ENCODE measurements around the gene AGAP1. TPM values are rescaled to one million over a fixed set of nuclear protein-coding genes. Genes with fewer than 3 reads are reported as not detected.

The AGAP1 gene
- total and polyA plus RNA-seq, 2 donors (not counting 3 experiments of a cell fraction or from before 2014, with no cell fraction given) = 10.2 to 20.9 TPM

- dilution Hi-C loops (cut with MboI; ENCODE audit: extremely low pct_ligation_motif_present, low sequenced_read_pairs) (no loop called here), intact Hi-C loops (cut with micrococcal nuclease) (no loop called here)
- Histone ChIP-seq H3K27ac (ENCODE audit: insufficient read depth, low read depth, low read length) (no peak overlapping the region), H3K9me1 (replicated peaks; ENCODE audit: control insufficient read depth, extremely low read depth, insufficient read depth, low read length) (no peaks in the 10 kb centered on the region), H3K4me2 (ENCODE audit: insufficient read depth, low read length) (peak overlapping the region; percentile 16), H3K4me3 (replicated peaks in 1 of 3; ENCODE audit: insufficient read depth in 1 of 3, low read depth in 1 of 3, low read length in 3 of 3) (no peak overlapping the region), H2AFZ (ENCODE audit: low read depth, low read length) (no peak overlapping the region), H4K20me1 (replicated peaks; ENCODE audit: control insufficient read depth, extremely low read depth, insufficient read depth, low read length) (no peaks in the 10 kb centered on the region), H3K9me3 (replicated peaks; ENCODE audit: control insufficient read depth, insufficient read depth, low read length) (no peaks in the 10 kb centered on the region), H3K36me3 (ENCODE audit: control insufficient read depth in 2 of 2, extremely low read depth in 1 of 2, insufficient read depth in 2 of 2, low read length in 2 of 2) (peaks cover 0 to 1% of the 10 kb centered on the region in 2 experiments), H3K9ac (replicated peaks; ENCODE audit: extremely low read depth, insufficient read depth, low read length) (no peak overlapping the region), H3K79me2 (ENCODE audit: control insufficient read depth, insufficient read depth, low read length) (no peaks in the 10 kb centered on the region), H3K4me1 (ENCODE audit: control insufficient read depth, extremely low read depth, insufficient read depth, low read length) (peaks cover 5% of the 10 kb centered on the region), H3K27me3 (ENCODE audit: control insufficient read depth in 2 of 2, insufficient read depth in 2 of 2, low read length in 2 of 2) (no peaks in the 10 kb centered on the region)
- no TSS peak for BruUV-seq (replicated peaks)
- DNase-seq (ENCODE audit: low read depth, low spot score) (peak; percentile 42), FAIRE-seq (peak; percentile 75)
- TF ChIP-seq EZH2 (IDR thresholded peaks at IDR 0.05; ENCODE audit: borderline replicate concordance, low read depth, low read length, severe bottlenecking) = no peak
- TF ChIP-seq CTCF (IDR thresholded peaks at IDR 0.05; ENCODE audit: extremely low read depth in 1 of 2, insufficient read depth in 1 of 2, low read depth in 1 of 2, low read length in 2 of 2) = no peak
- TF ChIP-seq POLR2AphosphoS5 (IDR thresholded peaks at IDR 0.05; ENCODE audit: insufficient read depth, low read depth, low read length) = no peak
- TF ChIP-seq MAX (IDR thresholded peaks at IDR 0.05; ENCODE audit: insufficient read depth, insufficient read length) = no peak
- TF ChIP-seq JUN (IDR thresholded peaks at IDR 0.05; ENCODE audit: borderline replicate concordance, insufficient read depth, insufficient read length, low read depth) = peak; percentile 23
- TF ChIP-seq MYC (IDR thresholded peaks at IDR 0.05; ENCODE audit: low read depth, low read length) = no peak
- TF ChIP-seq POLR2A (IDR thresholded peaks at IDR 0.05; ENCODE audit: low read depth, low read length) = no peak
- no peak for TF ChIP-seq GATA2 (IDR thresholded peaks at IDR 0.05; ENCODE audit: insufficient read depth, insufficient read length, low read depth, low read length)
- TF ChIP-seq FOS (IDR thresholded peaks at IDR 0.05; ENCODE audit: borderline replicate concordance, insufficient read depth, low read length) = peak; percentile 77
- CTCF ChIA-PET = no interaction called here
- POLR2A ChIA-PET = no interaction called here
Measured at GRCh38 chr2:235773188-235773928, 279.5 kb downstream of the AGAP1 start.

Measured in endothelial cell of umbilical vein (primary cell).